ENCODE results near the gene PPP3R1. TPM values are rescaled to one million over a fixed set of nuclear protein-coding genes. Genes with fewer than 3 reads are reported as not detected.
A peak's percentile ranks its signal among the peaks of the same experiment; 100 is the strongest.

Gene PPP3R1
- total RNA-seq, 2 donors from 2014 or later: 57.4 to 59.5 TPM

DNA sequence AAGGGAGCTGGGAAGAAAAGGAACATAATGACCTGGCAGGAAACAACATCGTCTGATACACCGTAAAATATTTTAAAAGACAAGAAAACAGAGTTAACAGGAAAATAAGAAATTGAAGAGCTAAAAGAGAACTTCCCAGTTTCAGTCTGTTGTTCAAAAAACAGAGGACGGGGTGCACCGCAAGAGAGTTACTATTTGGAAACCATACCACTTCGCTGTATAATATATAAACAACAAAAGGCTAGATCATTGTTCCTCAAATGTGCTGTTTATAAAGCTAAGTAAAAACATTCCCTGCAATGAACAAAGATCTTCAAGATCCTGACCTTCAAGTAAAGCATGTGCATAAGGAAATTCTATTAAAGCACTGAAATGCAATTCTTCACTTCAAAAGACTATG is 2.1 kb downstream of the PPP3R1 start:
- no peak overlapping the region for H3K27ac Mint-ChIP-seq
- H3K4me1 ChIP-seq (ENCODE audit: control insufficient read depth, insufficient read depth, low read length): peaks cover 11% of the 10 kb centered on the region
- peak overlapping the region; percentile 96 for H3K4me3 ChIP-seq (ENCODE audit: low read length)
- no peaks in the 10 kb centered on the region for H3K27me3 ChIP-seq (ENCODE audit: control insufficient read depth, insufficient read depth, low read length, poor library complexity, severe bottlenecking)
- H3K4me1 Mint-ChIP-seq: peaks cover 7% of the 10 kb centered on the region
- no peaks in the 10 kb centered on the region for H3K9me3 ChIP-seq (ENCODE audit: control insufficient read depth, low read length)
- peak overlapping the region; percentile 84 for H3K9ac ChIP-seq (ENCODE audit: extremely low read depth, low read length, poor library complexity, severe bottlenecking)
- peaks cover 3% of the 10 kb centered on the region for H3K36me3 Mint-ChIP-seq (ENCODE audit: low read depth)
- TF ChIP-seq, protein P1, sequence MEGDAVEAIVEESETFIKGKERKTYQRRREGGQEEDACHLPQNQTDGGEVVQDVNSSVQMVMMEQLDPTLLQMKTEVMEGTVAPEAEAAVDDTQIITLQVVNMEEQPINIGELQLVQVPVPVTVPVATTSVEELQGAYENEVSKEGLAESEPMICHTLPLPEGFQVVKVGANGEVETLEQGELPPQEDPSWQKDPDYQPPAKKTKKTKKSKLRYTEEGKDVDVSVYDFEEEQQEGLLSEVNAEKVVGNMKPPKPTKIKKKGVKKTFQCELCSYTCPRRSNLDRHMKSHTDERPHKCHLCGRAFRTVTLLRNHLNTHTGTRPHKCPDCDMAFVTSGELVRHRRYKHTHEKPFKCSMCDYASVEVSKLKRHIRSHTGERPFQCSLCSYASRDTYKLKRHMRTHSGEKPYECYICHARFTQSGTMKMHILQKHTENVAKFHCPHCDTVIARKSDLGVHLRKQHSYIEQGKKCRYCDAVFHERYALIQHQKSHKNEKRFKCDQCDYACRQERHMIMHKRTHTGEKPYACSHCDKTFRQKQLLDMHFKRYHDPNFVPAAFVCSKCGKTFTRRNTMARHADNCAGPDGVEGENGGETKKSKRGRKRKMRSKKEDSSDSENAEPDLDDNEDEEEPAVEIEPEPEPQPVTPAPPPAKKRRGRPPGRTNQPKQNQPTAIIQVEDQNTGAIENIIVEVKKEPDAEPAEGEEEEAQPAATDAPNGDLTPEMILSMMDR (conservative IDR thresholded peaks at IDR 0.05): no peak
- DNase-seq: no peak
- H3K27me3 Mint-ChIP-seq (ENCODE audit: insufficient read depth): no peaks in the 10 kb centered on the region
- no peak overlapping the region for H3K27ac ChIP-seq (ENCODE audit: low read depth, low read length)
- peak overlapping the region; percentile 97 for H3K4me3 Mint-ChIP-seq
- WGBS, 2 experiments (ENCODE audit: insufficient coverage in 1 of 2, insufficient read length in 1 of 2): 55 to 64% methylated on average over 2 to 5 of the region's 5 CpGs
- H3K9me3 Mint-ChIP-seq: no peaks in the 10 kb centered on the region
- no peaks in the 10 kb centered on the region for H3K36me3 ChIP-seq (ENCODE audit: control insufficient read depth, insufficient read depth, low read length)

- WGBS, 2 experiments (ENCODE audit: insufficient coverage in 1 of 2, insufficient read length in 1 of 2): 90 to 100% methylated on average over 1 to 2 of the region's 2 CpGs
- Mint-ChIP-seq H3K4me1 (peaks cover 7% of the 10 kb centered on the region), H3K27ac (no peak overlapping the region), H3K4me3 (no peak overlapping the region), H3K27me3 (ENCODE audit: insufficient read depth) (no peaks in the 10 kb centered on the region), H3K36me3 (ENCODE audit: low read depth) (peaks cover 3% of the 10 kb centered on the region), H3K9me3 (no peaks in the 10 kb centered on the region)
- Histone ChIP-seq H3K27me3 (ENCODE audit: control insufficient read depth, insufficient read depth, low read length, poor library complexity, severe bottlenecking) (no peaks in the 10 kb centered on the region), H3K36me3 (ENCODE audit: control insufficient read depth, insufficient read depth, low read length) (no peaks in the 10 kb centered on the region), H3K4me1 (ENCODE audit: control insufficient read depth, insufficient read depth, low read length) (peaks cover 11% of the 10 kb centered on the region), H3K9me3 (ENCODE audit: control insufficient read depth, low read length) (no peaks in the 10 kb centered on the region), H3K27ac (ENCODE audit: low read depth, low read length) (no peak overlapping the region), H3K9ac (ENCODE audit: extremely low read depth, low read length, poor library complexity, severe bottlenecking) (no peak overlapping the region), H3K4me3 (ENCODE audit: low read length) (peak overlapping the region; percentile 96)
- DNase-seq: no peak
- TF ChIP-seq, protein P1 (conservative IDR thresholded peaks at IDR 0.05): no peak
Measured at GRCh38 chr2:68248806-68249205, 3.5 kb downstream of the PPP3R1 start.

DNA sequence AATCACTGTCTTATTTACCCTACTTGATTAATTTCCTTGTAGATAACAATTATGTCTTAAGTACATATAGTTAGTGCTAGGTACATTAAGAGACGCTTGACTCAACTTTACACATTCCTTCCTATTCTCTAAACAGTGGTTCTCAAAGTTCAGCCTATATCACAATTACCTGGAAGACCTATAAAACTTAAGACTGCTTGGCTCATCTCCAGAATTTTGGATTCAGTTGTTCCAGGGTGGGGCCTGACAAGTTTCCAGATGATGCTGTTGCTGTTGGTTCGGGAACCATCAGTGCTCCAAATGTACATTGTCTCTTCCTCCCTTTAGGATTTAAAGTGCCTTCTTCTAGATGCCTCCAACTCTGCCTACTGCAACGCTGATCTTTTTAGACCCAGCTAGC is 4.0 kb downstream of the PPP3R1 start:
- Mint-ChIP-seq H3K27me3 (ENCODE audit: insufficient read depth) (no peaks in the 10 kb centered on the region), H3K36me3 (ENCODE audit: low read depth) (peaks cover 3% of the 10 kb centered on the region), H3K4me3 (no peak overlapping the region), H3K27ac (no peak overlapping the region), H3K4me1 (peaks cover 7% of the 10 kb centered on the region), H3K9me3 (no peaks in the 10 kb centered on the region)
- DNase-seq: no peak
- TF ChIP-seq, protein P1 (conservative IDR thresholded peaks at IDR 0.05): no peak
- Histone ChIP-seq H3K4me1 (ENCODE audit: control insufficient read depth, insufficient read depth, low read length) (peaks cover 11% of the 10 kb centered on the region), H3K9me3 (ENCODE audit: control insufficient read depth, low read length) (no peaks in the 10 kb centered on the region), H3K27me3 (ENCODE audit: control insufficient read depth, insufficient read depth, low read length, poor library complexity, severe bottlenecking) (no peaks in the 10 kb centered on the region), H3K27ac (ENCODE audit: low read depth, low read length) (no peak overlapping the region), H3K36me3 (ENCODE audit: control insufficient read depth, insufficient read depth, low read length) (no peaks in the 10 kb centered on the region), H3K4me3 (ENCODE audit: low read length) (peak overlapping the region; percentile 96), H3K9ac (ENCODE audit: extremely low read depth, low read length, poor library complexity, severe bottlenecking) (no peak overlapping the region)
- 90 to 93% methylated on average over 2 to 3 of the region's 3 CpGs for WGBS, 2 experiments (ENCODE audit: insufficient coverage in 1 of 2, insufficient read length in 1 of 2)
